ENCODE measurements around the gene FILIP1L. TPM values are rescaled to one million over a fixed set of nuclear protein-coding genes. Genes with fewer than 3 reads are reported as not detected.

The FILIP1L gene
- total RNA-seq, 2 experiments from 2014 or later, result not detected

- H3K27ac ChIP-seq (ENCODE audit: low read depth, low read length, poor library complexity, severe bottlenecking), result no peak overlapping the region
- no peak overlapping the region for H2AFZ ChIP-seq (ENCODE audit: low read length)
- intact Hi-C loops (cut with micrococcal nuclease; ENCODE audit: unreplicated experiment), result no loop called here
- CTCF ChIA-PET (ENCODE audit: unreplicated experiment), result no interaction called here
- no peak overlapping the region for H3K4me3 ChIP-seq (ENCODE audit: low read depth, low read length, poor library complexity, severe bottlenecking)
- H3K9me2 ChIP-seq (ENCODE audit: insufficient read depth, low read length), result no peaks in the 10 kb centered on the region
- no peaks in the 10 kb centered on the region for H3K79me2 ChIP-seq (ENCODE audit: insufficient read depth, low read depth, low read length)
- H3K36me3 ChIP-seq (ENCODE audit: insufficient read depth, low read length), result no peaks in the 10 kb centered on the region
- no peak overlapping the region for H3K4me2 ChIP-seq (ENCODE audit: low read length)
- no peak for TF ChIP-seq CTCF (conservative IDR thresholded peaks at IDR 0.05; ENCODE audit: low read length)
- H3K4me1 ChIP-seq (ENCODE audit: insufficient read depth, low read length, poor library complexity, severe bottlenecking), result no peaks in the 10 kb centered on the region
- no TSS peak for BruUV-seq (replicated peaks)
- H4K20me1 ChIP-seq (ENCODE audit: insufficient read depth, low read length), result no peaks in the 10 kb centered on the region; the same call in 1 of the 2 replicates
- POLR2A ChIA-PET, result interaction anchor here (0.6 to 1.4 kb wide), 8 partner anchors 15 to 1546 kb away, joined by 3 to 6 read pairs (median 3); no protein-coding TSS in a partner anchor
- no peaks in the 10 kb centered on the region for H3K9me3 ChIP-seq (ENCODE audit: low read length)
- DNase-seq (ENCODE audit: low spot score), result no peak
Observed at GRCh38 chr3:100088735-100089368, 25.4 kb downstream of the FILIP1L start.

GRCh38 chr3:100087198-100087597 is 27.1 kb downstream of the FILIP1L start:
- Histone ChIP-seq H3K4me2 (ENCODE audit: low read length) (no peak overlapping the region), H3K4me3 (ENCODE audit: low read depth, low read length, poor library complexity, severe bottlenecking) (no peak overlapping the region), H2AFZ (ENCODE audit: low read length) (no peak overlapping the region), H3K9me3 (ENCODE audit: low read length) (no peaks in the 10 kb centered on the region), H3K4me1 (ENCODE audit: insufficient read depth, low read length, poor library complexity, severe bottlenecking) (no peaks in the 10 kb centered on the region), H3K79me2 (ENCODE audit: insufficient read depth, low read depth, low read length) (no peaks in the 10 kb centered on the region), H3K9me2 (ENCODE audit: insufficient read depth, low read length) (no peaks in the 10 kb centered on the region), H4K20me1 (ENCODE audit: insufficient read depth, low read length) (no peaks in the 10 kb centered on the region; the same call in 1 of the 2 replicates), H3K27ac (ENCODE audit: low read depth, low read length, poor library complexity, severe bottlenecking) (no peak overlapping the region), H3K36me3 (ENCODE audit: insufficient read depth, low read length) (no peaks in the 10 kb centered on the region)
- no peak for DNase-seq (ENCODE audit: low spot score)
- CTCF ChIA-PET (ENCODE audit: unreplicated experiment), result no interaction called here
- intact Hi-C loops (cut with micrococcal nuclease; ENCODE audit: unreplicated experiment), result no loop called here
- POLR2A ChIA-PET, result no interaction called here
- TF ChIP-seq EZH2phosphoT487 (IDR thresholded peaks at IDR 0.05; ENCODE audit: borderline replicate concordance, low read depth, low read length) (no peak), CTCF (conservative IDR thresholded peaks at IDR 0.05; ENCODE audit: low read length) (no peak)
- no TSS peak for BruUV-seq (replicated peaks)

- Histone ChIP-seq H3K79me2 (ENCODE audit: insufficient read depth, low read depth, low read length) (no peaks in the 10 kb centered on the region), H3K4me3 (ENCODE audit: low read depth, low read length, poor library complexity, severe bottlenecking) (no peak overlapping the region), H3K9me3 (ENCODE audit: low read length) (no peaks in the 10 kb centered on the region), H3K9me2 (ENCODE audit: insufficient read depth, low read length) (no peaks in the 10 kb centered on the region), H2AFZ (ENCODE audit: low read length) (no peak overlapping the region), H3K4me2 (ENCODE audit: low read length) (no peak overlapping the region), H3K27ac (ENCODE audit: low read depth, low read length, poor library complexity, severe bottlenecking) (no peak overlapping the region), H3K4me1 (ENCODE audit: insufficient read depth, low read length, poor library complexity, severe bottlenecking) (no peaks in the 10 kb centered on the region), H3K36me3 (ENCODE audit: insufficient read depth, low read length) (no peaks in the 10 kb centered on the region), H4K20me1 (ENCODE audit: insufficient read depth, low read length) (no peaks in the 10 kb centered on the region; the same call in 1 of the 2 replicates)
- TF ChIP-seq CTCF (conservative IDR thresholded peaks at IDR 0.05; ENCODE audit: low read length) (no peak), EZH2phosphoT487 (IDR thresholded peaks at IDR 0.05; ENCODE audit: borderline replicate concordance, low read depth, low read length) (no peak)
- POLR2A ChIA-PET, result interaction anchor here (0.7 kb wide), 1 partner anchor 28 kb away, joined by 5 read pairs; the partner anchor contains the start of gene FILIP1L
- no peak for DNase-seq (ENCODE audit: low spot score)
- CTCF ChIA-PET (ENCODE audit: unreplicated experiment), result interaction anchor here (0.6 kb wide), 1 partner anchor 818 kb away, joined by 6 read pairs; no protein-coding TSS in a partner anchor
- no TSS peak for BruUV-seq (replicated peaks)
- intact Hi-C loops (cut with micrococcal nuclease; ENCODE audit: unreplicated experiment), result no loop called here
Observed at GRCh38 chr3:100086401-100086800, 27.9 kb downstream of the FILIP1L start.
